HCT116 (cell line): ENCODE measurements around the gene NR1D2. TPM values are rescaled to one million over a fixed set of nuclear protein-coding genes. Genes with fewer than 3 reads are reported as not detected.

ENCODE experiments used
- ATAC-seq: fragments of 200-7000 bp; cut with Tn5 transposase; 2 replicates; pipeline ENCODE4 v1.9.1; 2020; ENCODE audit warnings: mild to moderate bottlenecking, moderate library complexity
- BruUV-seq: library from RNA; stranded (reverse); fragments of 400-500 nt; replicated peaks from 2 replicates; lab custom pipeline; 2021; lab: Mats Ljungman, UMichigan
- CTCF ChIA-PET: fragments of 300-600 bp; sonication (Branson Sonifier 250); formaldehyde crosslinking; loops from one replicate; lab custom pipeline; 2021; ENCODE audit warnings: antibody characterized with exemption; lab: Charles Lee
- POLR2A ChIA-PET: fragments of 300-600, 350-600 bp; sonication (Branson Sonifier 250); formaldehyde crosslinking; loops from one replicate; lab custom pipeline; 2021; ENCODE audit warnings: antibody characterized with exemption; lab: Charles Lee
- RAD21 ChIA-PET, 2 experiments: fragments of 300-600 bp; sonication (Branson Sonifier 250); formaldehyde crosslinking; loops; one replicate each; lab custom pipeline; 2023; ENCODE audit warnings: low total read pairs in 2 of 2; ENCODE audit not compliant: uncharacterized antibody in 2 of 2, unreplicated experiment in 2 of 2, low non-redundant PET in 1 of 2; lab: Charles Lee
- DNase-seq: peaks from one replicate; pipeline ENCODE4 v3.0.0-alpha.2; 2010; ENCODE audit warnings: low read depth, low spot score
- H2AFZ ChIP-seq: fragments of 200-600 bp; shearing (Covaris generic), sonication (generic); 2 replicates; pipeline ENCODE4 v1.6.1; 2017; ENCODE audit warnings: low read depth, mixed run types, mixed read lengths, antibody characterized with exemption, low read length; ENCODE audit not compliant: poor library complexity, severe bottlenecking
- H3K27ac ChIP-seq: 2 replicates; pipeline ENCODE4 v1.5.1; 2012; ENCODE audit warnings: low read depth, low read length
- H3K27me3 ChIP-seq: fragments of 200-600 bp; sonication (generic); 2 replicates; pipeline ENCODE4 v1.6.1; 2016; ENCODE audit warnings: mixed run types, low read length, mixed read lengths; ENCODE audit not compliant: insufficient read depth
- H3K36me3 ChIP-seq, 2 experiments: fragments of 200-500 bp in 1 of 2; fragments of 200-600 bp in 1 of 2; sonication (Bioruptor generic) in 1 of 2; sonication (generic) in 1 of 2; 2 replicates each; pipeline versions ENCODE4 v1.5.1 to v1.6.1; 2014 to 2016; ENCODE audit warnings: low read length in 2 of 2, inconsistent platforms in 1 of 2, mixed read lengths in 1 of 2, mixed run types in 1 of 2; ENCODE audit not compliant: insufficient read depth in 2 of 2, control insufficient read depth in 1 of 2
- H3K4me1 ChIP-seq, 2 experiments: fragments of 200-600 bp in 1 of 2; sonication (generic) in 1 of 2; 2 replicates each; pipeline versions ENCODE4 v1.5.1 to v1.6.1; 2012 to 2017; ENCODE audit warnings: low read length in 2 of 2, inconsistent platforms in 1 of 2, mild to moderate bottlenecking in 1 of 2, mixed read lengths in 1 of 2, mixed run types in 1 of 2, moderate library complexity in 1 of 2; ENCODE audit not compliant: insufficient read depth in 2 of 2, control insufficient read depth in 1 of 2
- H3K4me2 ChIP-seq: fragments of 200-600 bp; sonication (generic); 2 replicates; pipeline ENCODE4 v1.6.1; 2017; ENCODE audit warnings: mixed run types, low read length, mixed read lengths
- H3K4me3 ChIP-seq, 2 experiments: fragments of 200-600 bp in 1 of 2; sonication (generic) in 1 of 2; replicated peaks in 1 of 2; 2 replicates each; pipeline ENCODE4 v1.5.1; 2011 to 2016; ENCODE audit warnings: low read length in 2 of 2, control low read depth in 1 of 2, low read depth in 1 of 2, mild to moderate bottlenecking in 1 of 2, mixed read lengths in 1 of 2, mixed run types in 1 of 2
- H3K79me2 ChIP-seq: fragments of 200-600 bp; sonication (generic); 2 replicates; pipeline ENCODE4 v1.6.1; 2017; ENCODE audit warnings: mild to moderate bottlenecking, mixed run types, low read length, moderate library complexity, mixed read lengths; ENCODE audit not compliant: insufficient read depth
- H3K9ac ChIP-seq: fragments of 200-600 bp; sonication (generic); 2 replicates; pipeline ENCODE4 v1.6.1; 2016; ENCODE audit warnings: low read length, mixed read lengths
- H3K9me2 ChIP-seq: fragments of 200-600 bp; sonication (generic), shearing (Covaris generic); 2 replicates; pipeline ENCODE4 v1.6.1; 2017; ENCODE audit warnings: mixed run types, mild to moderate bottlenecking, moderate library complexity; ENCODE audit not compliant: insufficient read depth
- H3K9me3 ChIP-seq, 2 experiments: fragments of 200-500 bp in 1 of 2; fragments of 200-600 bp in 1 of 2; sonication (Bioruptor generic) in 1 of 2; sonication (generic) in 1 of 2; 2 replicates each; pipeline ENCODE4 v1.6.1; 2014 to 2017; ENCODE audit warnings: low read length in 2 of 2, mixed read lengths in 2 of 2, inconsistent platforms in 1 of 2, low read depth in 1 of 2, mild to moderate bottlenecking in 1 of 2, mixed run types in 1 of 2, moderate library complexity in 1 of 2; ENCODE audit not compliant: control insufficient read depth in 1 of 2, insufficient read depth in 1 of 2
- H4K20me1 ChIP-seq: fragments of 200-600 bp; sonication (generic), shearing (Covaris generic); 2 replicates; pipeline ENCODE4 v1.6.1; 2017; ENCODE audit warnings: mixed run types, mild to moderate bottlenecking, moderate library complexity; ENCODE audit not compliant: insufficient read depth
- CTCF ChIP-seq, 3 experiments: fragments of 200-600 bp in 1 of 3; sonication (generic) in 1 of 3; IDR thresholded peaks in 2 of 3; conservative IDR thresholded peaks in 1 of 3; 2 replicates each; pipeline ENCODE4 v1.5.1; 2012 to 2017; ENCODE audit warnings: low read depth in 2 of 3, low read length in 2 of 3, antibody characterized with exemption in 1 of 3, borderline replicate concordance in 1 of 3, control low read depth in 1 of 3, mild to moderate bottlenecking in 1 of 3, mixed read lengths in 1 of 3, mixed run types in 1 of 3, moderate library complexity in 1 of 3; ENCODE audit not compliant: insufficient read depth in 1 of 3
- EZH2 ChIP-seq: fragments of 200-600 bp; sonication (generic); IDR thresholded peaks from 2 replicates; pipeline ENCODE4 v1.6.1; 2017; ENCODE audit warnings: antibody characterized with exemption, mixed run types
- FOSL1 ChIP-seq: IDR thresholded peaks from 2 replicates; pipeline ENCODE4 v1.6.1; 2012; ENCODE audit warnings: low read depth
- POLR2A ChIP-seq: IDR thresholded peaks from 2 replicates; pipeline ENCODE4 v1.7.0; 2011; ENCODE audit warnings: borderline replicate concordance; ENCODE audit not compliant: insufficient read depth, insufficient read length; ENCODE audit errors: extremely low read depth
- REST ChIP-seq: IDR thresholded peaks from 2 replicates; pipeline ENCODE4 v1.6.1; 2012; ENCODE audit warnings: low read depth
- ZBTB33 ChIP-seq: IDR thresholded peaks from 2 replicates; pipeline ENCODE4 v1.6.1; 2011; ENCODE audit warnings: mild to moderate bottlenecking, low read length, moderate library complexity; ENCODE audit not compliant: insufficient replicate concordance; ENCODE audit errors: extremely low read depth
- intact Hi-C: fragments of 100-400 bp; cut with micrococcal nuclease; formaldehyde crosslinking; loops from 2 replicates; pipeline ENCODE4 v1.10.0; 2022
- total RNA-seq: library from RNA; stranded (reverse); gene quantifications from one replicate; pipeline ENCODE4 v1.2.1, GENCODE V29; 2021; ENCODE audit not compliant: unreplicated experiment

NR1D2 gene
- total RNA-seq, 1 experiment from 2014 or later: 60.9 TPM

DNA sequence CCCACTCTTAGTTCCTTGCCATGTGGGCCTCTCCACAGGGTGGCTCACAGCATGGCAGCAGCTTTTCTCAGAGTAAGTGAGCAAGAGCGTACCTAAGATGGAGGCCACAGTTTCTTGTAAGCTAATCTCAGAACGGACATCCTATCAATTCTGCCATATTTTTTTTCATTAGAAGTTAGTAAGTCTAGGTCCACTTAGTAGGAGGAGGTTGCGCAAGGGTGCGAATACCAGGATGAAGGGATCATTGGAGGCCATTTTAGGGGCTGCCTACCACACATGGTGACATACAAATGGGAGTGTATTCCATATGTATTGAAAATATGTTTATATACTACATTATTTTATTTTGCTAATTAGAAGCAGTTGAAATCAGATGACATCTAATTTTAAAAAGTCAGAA is 31.5 kb downstream of the NR1D2 start:
- POLR2A ChIA-PET: no interaction called here
- ATAC-seq (no peak), DNase-seq (no peak)
- TF ChIP-seq CTCF (IDR thresholded peaks at IDR 0.05 in 2 of 3, conservative IDR thresholded peaks at IDR 0.05 in 1 of 3; ENCODE audit: borderline replicate concordance in 1 of 3, insufficient read depth in 1 of 3, low read depth in 2 of 3, low read length in 2 of 3) (no peak), REST (no peak), POLR2A (no peak), FOSL1 (no peak), EZH2 (no peak), ZBTB33 (no peak)
- CTCF ChIA-PET: no interaction called here
- peaks cover 3 to 17% of the 10 kb centered on the region in 2 experiments; a peak in 2 of 4 replicates for H3K36me3 ChIP-seq
- H3K9me3 ChIP-seq: no peaks in the 10 kb centered on the region
- H3K9me2 ChIP-seq: no peaks in the 10 kb centered on the region
- H4K20me1 ChIP-seq: 0 out of 2 replicates have a peak, but pooled peaks cover 3% of the 10 kb centered on the region
- H3K4me3 ChIP-seq: no peak overlapping the region
- intact Hi-C loops: no loop called here
- no peak overlapping the region for H2AFZ ChIP-seq
- H3K27ac ChIP-seq: no peak overlapping the region
- BruUV-seq: no TSS peak
- RAD21 ChIA-PET: no interaction called here
- no peaks in the 10 kb centered on the region for H3K27me3 ChIP-seq
- H3K4me2 ChIP-seq: no peak overlapping the region
- H3K9ac ChIP-seq: no peak overlapping the region
- 0 out of 2 replicates have a peak, but pooled peaks cover 4% of the 10 kb centered on the region for H3K79me2 ChIP-seq
- no peaks in the 10 kb centered on the region for H3K4me1 ChIP-seq
